ENCODE data around the gene VCP. TPM values are rescaled to one million over a fixed set of nuclear protein-coding genes. Genes with fewer than 3 reads are reported as not detected.

The VCP gene
- total RNA-seq, 1 experiment from 2014 or later, result 170 TPM

DNA sequence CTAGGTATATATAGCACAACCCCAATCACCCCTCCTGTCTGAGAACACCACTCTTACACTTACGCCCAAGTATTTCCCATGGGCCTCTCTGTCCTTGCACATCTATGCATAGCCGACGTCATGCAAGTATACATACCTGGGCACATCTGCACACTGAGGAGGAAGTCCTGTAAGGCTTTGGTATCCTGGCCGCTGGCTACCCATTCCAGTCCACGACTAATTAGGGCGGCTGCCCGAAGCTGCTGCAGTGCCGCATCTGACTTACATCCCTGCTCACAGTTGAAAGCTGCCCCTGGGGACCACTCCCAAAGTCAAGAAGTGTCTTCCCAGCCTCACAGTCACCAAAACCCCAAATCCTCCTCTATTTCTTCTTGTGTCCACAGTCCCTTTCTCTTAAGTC lies 2.4 kb upstream of the VCP start:
- Histone ChIP-seq H3K36me3 (ENCODE audit: control insufficient read depth in 1 of 2, insufficient read depth in 2 of 2, low read length in 2 of 2) (peaks cover 2 to 45% of the 10 kb centered on the region in 2 experiments; a peak in 2 of 4 replicates), H3K27me3 (ENCODE audit: insufficient read depth, low read length) (no peaks in the 10 kb centered on the region), H3K27ac (ENCODE audit: low read depth, low read length) (no peak overlapping the region), H4K20me1 (ENCODE audit: insufficient read depth) (peaks cover 5% of the 10 kb centered on the region; the same call in 1 of the 2 replicates), H3K9ac (ENCODE audit: low read length) (no peak overlapping the region), H3K4me1 (ENCODE audit: control insufficient read depth in 1 of 2, insufficient read depth in 2 of 2, low read length in 2 of 2) (peaks cover 19 to 37% of the 10 kb centered on the region in 2 experiments), H3K9me3 (ENCODE audit: control insufficient read depth in 1 of 2, insufficient read depth in 1 of 2, low read depth in 1 of 2, low read length in 2 of 2) (no peaks in the 10 kb centered on the region), H3K4me3 (replicated peaks in 1 of 2; ENCODE audit: low read depth in 1 of 2, low read length in 2 of 2) (no peak overlapping the region), H2AFZ (ENCODE audit: low read depth, low read length, poor library complexity, severe bottlenecking) (no peak overlapping the region), H3K9me2 (ENCODE audit: insufficient read depth) (no peaks in the 10 kb centered on the region), H3K79me2 (ENCODE audit: insufficient read depth, low read length) (peaks cover 61% of the 10 kb centered on the region), H3K4me2 (ENCODE audit: low read length) (no peak overlapping the region)
- POLR2A ChIA-PET, result no interaction called here
- no peak for ATAC-seq
- no TSS peak for BruUV-seq (replicated peaks)
- CTCF ChIA-PET, result no interaction called here
- intact Hi-C loops (cut with micrococcal nuclease), result no loop called here
- TF ChIP-seq, protein P1, sequence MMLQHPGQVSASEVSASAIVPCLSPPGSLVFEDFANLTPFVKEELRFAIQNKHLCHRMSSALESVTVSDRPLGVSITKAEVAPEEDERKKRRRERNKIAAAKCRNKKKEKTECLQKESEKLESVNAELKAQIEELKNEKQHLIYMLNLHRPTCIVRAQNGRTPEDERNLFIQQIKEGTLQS (IDR thresholded peaks at IDR 0.05), result no peak
- TF ChIP-seq, protein P2, sequence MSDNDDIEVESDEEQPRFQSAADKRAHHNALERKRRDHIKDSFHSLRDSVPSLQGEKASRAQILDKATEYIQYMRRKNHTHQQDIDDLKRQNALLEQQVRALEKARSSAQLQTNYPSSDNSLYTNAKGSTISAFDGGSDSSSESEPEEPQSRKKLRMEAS (IDR thresholded peaks at IDR 0.05), result no peak
- TF ChIP-seq ZFX (IDR thresholded peaks at IDR 0.05) (no peak), EZH2 (IDR thresholded peaks at IDR 0.05) (no peak), SP1 (IDR thresholded peaks at IDR 0.05; ENCODE audit: low read depth) (no peak), TCF7L2 (IDR thresholded peaks at IDR 0.05; ENCODE audit: borderline replicate concordance, extremely low read depth, insufficient read depth, insufficient read length) (no peak), CEBPB (IDR thresholded peaks at IDR 0.05; ENCODE audit: low read depth) (no peak), SRF (IDR thresholded peaks at IDR 0.05; ENCODE audit: low read depth) (no peak), FOSL1 (IDR thresholded peaks at IDR 0.05; ENCODE audit: low read depth) (no peak), POLR2A (IDR thresholded peaks at IDR 0.05; ENCODE audit: borderline replicate concordance, extremely low read depth, insufficient read depth, insufficient read length) (no peak), POLR2AphosphoS5 (IDR thresholded peaks at IDR 0.05; ENCODE audit: low read depth, low read length) (no peak)
- RAD21 ChIA-PET (ENCODE audit: low non-redundant PET in 1 of 2, low total read pairs in 2 of 2, uncharacterized antibody in 2 of 2, unreplicated experiment in 2 of 2), result no interaction called here
- no peak for DNase-seq (ENCODE audit: low read depth, low spot score)

DNA sequence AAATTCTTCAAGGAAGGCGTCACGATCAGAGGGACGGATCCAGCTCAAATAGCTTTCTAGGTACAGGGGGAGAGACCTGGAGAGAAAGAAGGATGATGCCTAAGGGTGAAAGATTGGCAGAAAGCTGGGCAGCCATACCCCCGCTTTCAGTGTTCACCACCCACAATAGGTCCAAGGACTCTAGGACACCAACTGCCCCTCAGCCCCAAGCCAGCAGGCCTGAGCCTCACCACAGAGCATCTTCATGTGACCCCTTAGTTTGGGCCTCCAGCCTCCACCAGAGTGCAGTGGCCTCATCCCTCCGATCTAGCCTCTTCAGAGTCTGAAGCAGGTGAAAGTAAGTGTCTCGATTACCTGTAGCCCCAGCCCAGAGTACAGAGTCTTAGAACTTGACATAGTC lies 1.7 kb upstream of the VCP start:
- peaks cover 2 to 46% of the 10 kb centered on the region in 2 experiments; a peak in 2 of 4 replicates for H3K36me3 ChIP-seq (ENCODE audit: control insufficient read depth in 1 of 2, insufficient read depth in 2 of 2, low read length in 2 of 2)
- ChIA-PET POLR2A (no interaction called here), CTCF (no interaction called here), RAD21 (ENCODE audit: low non-redundant PET in 1 of 2, low total read pairs in 2 of 2, uncharacterized antibody in 2 of 2, unreplicated experiment in 2 of 2) (no interaction called here)
- no peak overlapping the region for H3K4me3 ChIP-seq (replicated peaks in 1 of 2; ENCODE audit: low read depth in 1 of 2, low read length in 2 of 2)
- TF ChIP-seq ZFX (IDR thresholded peaks at IDR 0.05), result no peak
- peaks cover 64% of the 10 kb centered on the region for H3K79me2 ChIP-seq (ENCODE audit: insufficient read depth, low read length)
- no peaks in the 10 kb centered on the region for H3K9me2 ChIP-seq (ENCODE audit: insufficient read depth)
- H2AFZ ChIP-seq (ENCODE audit: low read depth, low read length, poor library complexity, severe bottlenecking), result no peak overlapping the region
- H4K20me1 ChIP-seq (ENCODE audit: insufficient read depth), result peaks cover 10% of the 10 kb centered on the region; the same call in 1 of the 2 replicates
- no peak overlapping the region for H3K9ac ChIP-seq (ENCODE audit: low read length)
- intact Hi-C loops (cut with micrococcal nuclease), result no loop called here
- H3K9me3 ChIP-seq (ENCODE audit: control insufficient read depth in 1 of 2, insufficient read depth in 1 of 2, low read depth in 1 of 2, low read length in 2 of 2), result no peaks in the 10 kb centered on the region
- no peak overlapping the region for H3K4me2 ChIP-seq (ENCODE audit: low read length)
- no TSS peak for BruUV-seq (replicated peaks)
- no peak for ATAC-seq
- no peak overlapping the region for H3K27ac ChIP-seq (ENCODE audit: low read depth, low read length)
- H3K4me1 ChIP-seq (ENCODE audit: control insufficient read depth in 1 of 2, insufficient read depth in 2 of 2, low read length in 2 of 2), result peaks cover 19 to 36% of the 10 kb centered on the region in 2 experiments
- DNase-seq (ENCODE audit: low read depth, low spot score), result no peak
- H3K27me3 ChIP-seq (ENCODE audit: insufficient read depth, low read length), result no peaks in the 10 kb centered on the region
